GM23248 (cell line): ENCODE results near the gene STK32B. TPM values are rescaled to one million over a fixed set of nuclear protein-coding genes. Genes with fewer than 3 reads are reported as not detected.

Source experiments
- DNase-seq: peaks from one replicate; pipeline ENCODE4 v3.0.0-alpha.2; 2015
- H2AFZ ChIP-seq: fragments of 200-600 bp; sonication (generic); 2 replicates; pipeline ENCODE4 v1.6.1; 2016; ENCODE audit warnings: antibody characterized with exemption
- H3F3A ChIP-seq: fragments of 200-600 bp; sonication (generic); 2 replicates; pipeline ENCODE4 v1.6.1; 2016; ENCODE audit warnings: mild to moderate bottlenecking, antibody characterized with exemption, mixed run types; ENCODE audit not compliant: insufficient read depth
- H3K27ac ChIP-seq: fragments of 200-600 bp; sonication (generic); 2 replicates; pipeline ENCODE4 v1.5.1; 2016; ENCODE audit warnings: mild to moderate bottlenecking
- H3K27me3 ChIP-seq: fragments of 200-600 bp; sonication (generic); replicated peaks from 2 replicates; pipeline ENCODE4 v1.6.1; 2016; ENCODE audit warnings: mild to moderate bottlenecking; ENCODE audit not compliant: insufficient read depth
- H3K36me3 ChIP-seq: fragments of 200-600 bp; sonication (generic); 2 replicates; pipeline ENCODE4 v1.6.1; 2016; ENCODE audit warnings: low read depth, mild to moderate bottlenecking
- H3K4me1 ChIP-seq: fragments of 200-600 bp; sonication (generic); 2 replicates; pipeline ENCODE4 v1.6.1; 2016; ENCODE audit warnings: mild to moderate bottlenecking; ENCODE audit not compliant: insufficient read depth
- H3K4me2 ChIP-seq: fragments of 200-600 bp; sonication (generic); one replicate; pipeline ENCODE4 v1.6.1; 2016; ENCODE audit warnings: mild to moderate bottlenecking; ENCODE audit not compliant: unreplicated experiment
- H3K4me3 ChIP-seq: fragments of 200-600 bp; sonication (generic); 2 replicates; pipeline ENCODE4 v1.5.1; 2016; ENCODE audit warnings: mild to moderate bottlenecking
- H3K79me2 ChIP-seq: fragments of 200-600 bp; sonication (generic); 2 replicates; pipeline ENCODE4 v1.6.1; 2016; ENCODE audit warnings: mild to moderate bottlenecking; ENCODE audit not compliant: insufficient read depth
- H3K9ac ChIP-seq: fragments of 200-600 bp; sonication (generic); 2 replicates; pipeline ENCODE4 v1.6.1; 2016; ENCODE audit warnings: mild to moderate bottlenecking
- H3K9me2 ChIP-seq: fragments of 200-600 bp; sonication (generic); 2 replicates; pipeline ENCODE4 v1.6.1; 2016; ENCODE audit warnings: mixed run types, mild to moderate bottlenecking, moderate library complexity; ENCODE audit not compliant: insufficient read depth
- H3K9me3 ChIP-seq: fragments of 200-600 bp; sonication (generic); one replicate; pipeline ENCODE4 v1.6.1; 2017; ENCODE audit warnings: low read depth
- H4K20me1 ChIP-seq: fragments of 200-600 bp; sonication (generic); 2 replicates; pipeline ENCODE4 v1.6.0; 2016; ENCODE audit not compliant: insufficient read depth
- EZH2 ChIP-seq: fragments of 200-600 bp; sonication (generic); IDR thresholded peaks from 2 replicates; pipeline ENCODE4 v1.6.1; 2018; ENCODE audit warnings: antibody characterized with exemption, mild to moderate bottlenecking; ENCODE audit not compliant: insufficient read depth, poor library complexity, severe bottlenecking
- EZH2phosphoT487 ChIP-seq: fragments of 200-600 bp; sonication (generic); IDR thresholded peaks from 2 replicates; pipeline ENCODE4 v1.6.1; 2018; ENCODE audit warnings: antibody characterized with exemption, moderate library complexity, mild to moderate bottlenecking, low read depth; ENCODE audit not compliant: insufficient read depth
- WGBS, 2 experiments: methylation state at CpG; one replicate each; pipeline ENCODE4 v1.1.6; 2015 to 2017; ENCODE audit warnings: low lambda C conversion rate in 2 of 2, low coverage in 1 of 2; ENCODE audit errors: missing lambda C conversion rate in 2 of 2; 5-methylcytosine and 5-hydroxymethylcytosine counted together
- in situ Hi-C: fragments of 300-500 bp; cut with MboI; formaldehyde crosslinking; loops from 2 replicates; pipeline ENCODE4 v1.15.0; 2020
- polyA plus RNA-seq: library from polyadenylated mRNA; unstranded; fragments of >200 nt; fragmentation: Nextera tagmentation; extraction: Ambion mirVana; gene quantifications from 2 replicates; pipeline ENCODE4 v1.2.1, GENCODE V29; 2016
- total RNA-seq: library from RNA; depleted of rRNA; stranded (reverse); fragments of >200 nt; shearing (Covaris generic); gene quantifications from 2 replicates; pipeline ENCODE4 v1.2.3, GENCODE V29; 2014

Gene STK32B
- total and polyA plus RNA-seq, 2 experiments from 2014 or later = 4.9 to 6.1 TPM

DNA sequence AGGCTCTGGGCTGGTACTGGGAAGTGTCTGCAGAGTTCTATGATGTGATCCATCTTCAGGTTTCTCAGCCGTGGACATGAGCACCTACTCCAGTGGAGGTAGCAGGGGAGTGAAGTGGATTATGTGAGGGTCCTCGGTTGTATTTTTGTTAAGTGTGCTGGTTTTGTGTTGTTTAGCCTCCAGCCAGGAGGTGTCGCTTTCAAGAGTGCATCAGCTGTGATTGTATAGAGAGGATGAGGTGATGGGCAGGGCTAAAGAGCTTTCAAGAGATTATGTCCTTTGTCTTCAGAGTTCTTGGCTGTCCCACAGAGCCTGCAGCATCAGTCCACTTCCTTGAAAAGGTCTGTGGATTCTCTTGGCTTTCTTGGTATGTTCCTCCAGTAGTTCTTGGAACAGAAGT, 256.6 kb downstream of the STK32B start:
- TF ChIP-seq EZH2phosphoT487 (no peak), EZH2 (no peak)
- WGBS, 2 experiments = 52 to 56% methylated on average over 3 of the region's 3 CpGs
- H3K9me2 ChIP-seq = no peaks in the 10 kb centered on the region
- H3K27me3 ChIP-seq = no peaks in the 10 kb centered on the region
- H3K79me2 ChIP-seq = no peaks in the 10 kb centered on the region
- in situ Hi-C loops = no loop called here
- no peak overlapping the region for H3K27ac ChIP-seq
- H4K20me1 ChIP-seq = no peaks in the 10 kb centered on the region
- no peak overlapping the region for H2AFZ ChIP-seq
- no peaks in the 10 kb centered on the region for H3F3A ChIP-seq
- no peak overlapping the region for H3K4me2 ChIP-seq
- no peak overlapping the region for H3K4me3 ChIP-seq
- H3K36me3 ChIP-seq = no peaks in the 10 kb centered on the region
- no peaks in the 10 kb centered on the region for H3K9me3 ChIP-seq
- DNase-seq = no peak
- H3K9ac ChIP-seq = no peak overlapping the region
- H3K4me1 ChIP-seq = no peaks in the 10 kb centered on the region

DNA sequence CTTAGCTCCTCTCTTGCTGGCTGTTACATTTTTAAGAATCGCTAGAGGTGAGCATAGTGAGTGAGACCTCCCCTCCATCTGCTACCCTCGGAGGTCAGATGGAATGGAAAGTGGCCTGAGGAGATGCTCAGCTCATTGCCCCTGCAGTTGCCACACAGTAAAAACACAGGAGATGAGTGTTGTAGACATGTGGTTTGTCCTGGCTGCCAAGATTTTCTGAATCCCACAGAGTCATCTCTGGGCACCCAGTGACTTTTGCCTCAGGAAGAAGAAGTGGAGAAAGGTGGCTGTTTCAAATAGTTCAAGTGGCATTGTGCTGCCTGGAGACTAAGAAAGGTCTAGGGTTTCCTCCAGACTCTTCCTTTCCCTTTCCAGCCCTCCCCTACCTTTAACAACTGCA, 271.0 kb downstream of the STK32B start:
- Histone ChIP-seq H3K27me3 (no peaks in the 10 kb centered on the region), H3K36me3 (no peaks in the 10 kb centered on the region), H4K20me1 (no peaks in the 10 kb centered on the region), H3K79me2 (no peaks in the 10 kb centered on the region), H2AFZ (no peak overlapping the region), H3K9me2 (no peaks in the 10 kb centered on the region), H3K27ac (no peak overlapping the region), H3K9me3 (no peaks in the 10 kb centered on the region), H3K4me3 (no peak overlapping the region), H3K9ac (no peak overlapping the region), H3K4me2 (no peak overlapping the region), H3F3A (no peaks in the 10 kb centered on the region), H3K4me1 (no peaks in the 10 kb centered on the region)
- no peak for TF ChIP-seq EZH2
- in situ Hi-C loops = no loop called here
- 49 to 58% methylated on average over 2 of the region's 2 CpGs for WGBS, 2 experiments
- DNase-seq = peak; percentile 41

DNA sequence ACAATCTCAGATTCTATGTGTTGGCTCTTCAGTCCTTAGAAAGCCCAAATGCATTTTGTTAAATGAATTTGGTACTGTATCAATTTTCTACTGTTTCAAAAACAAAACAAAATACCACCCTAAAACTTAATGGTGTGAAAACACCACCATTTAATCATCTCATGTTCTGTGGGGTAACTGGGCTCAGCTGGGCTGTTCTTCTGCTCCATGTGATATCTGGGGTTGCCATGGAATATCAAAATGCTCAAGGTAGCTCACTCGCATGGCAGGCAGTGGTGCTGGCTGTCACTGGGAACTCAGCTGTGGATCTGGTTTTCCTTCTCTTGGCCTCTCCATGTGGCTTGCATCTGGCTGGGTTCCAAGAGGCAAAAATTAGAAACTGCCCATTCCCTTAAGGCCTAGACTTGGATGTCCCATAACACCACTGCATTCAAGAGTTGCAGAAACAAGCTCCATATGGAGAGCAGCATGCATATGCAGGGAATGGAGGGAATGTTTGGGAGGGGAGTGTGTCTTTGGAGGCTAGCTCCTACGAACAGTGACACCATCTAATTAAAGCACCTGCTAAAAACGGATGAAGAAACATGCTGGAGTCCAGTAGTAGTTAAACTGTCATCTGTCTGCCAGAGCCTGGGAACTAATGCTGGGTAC, 279.2 kb downstream of the STK32B start:
- no peaks in the 10 kb centered on the region for H3K9me3 ChIP-seq
- no peak overlapping the region for H2AFZ ChIP-seq
- no peaks in the 10 kb centered on the region for H3K9me2 ChIP-seq
- no peaks in the 10 kb centered on the region for H3F3A ChIP-seq
- no peak overlapping the region for H3K9ac ChIP-seq
- no peak overlapping the region for H3K4me2 ChIP-seq
- no peaks in the 10 kb centered on the region for H3K79me2 ChIP-seq
- H3K27ac ChIP-seq = no peak overlapping the region
- no peaks in the 10 kb centered on the region for H3K4me1 ChIP-seq
- 42 to 45% methylated on average over 3 of the region's 3 CpGs for WGBS, 2 experiments
- no peaks in the 10 kb centered on the region for H4K20me1 ChIP-seq
- in situ Hi-C loops = no loop called here
- TF ChIP-seq EZH2 (no peak), EZH2phosphoT487 (no peak)
- H3K4me3 ChIP-seq = no peak overlapping the region
- H3K27me3 ChIP-seq = no peaks in the 10 kb centered on the region
- H3K36me3 ChIP-seq = no peaks in the 10 kb centered on the region
- no peak for DNase-seq

- H3K4me2 ChIP-seq = no peak overlapping the region
- H3K9ac ChIP-seq = no peak overlapping the region
- no peaks in the 10 kb centered on the region for H3K79me2 ChIP-seq
- DNase-seq = peak; percentile 48
- in situ Hi-C loops = no loop called here
- no peak overlapping the region for H3K4me3 ChIP-seq
- H3K4me1 ChIP-seq = no peaks in the 10 kb centered on the region
- no peaks in the 10 kb centered on the region for H3K36me3 ChIP-seq
- no peaks in the 10 kb centered on the region for H3K9me2 ChIP-seq
- H2AFZ ChIP-seq = no peak overlapping the region
- no peaks in the 10 kb centered on the region for H3K27me3 ChIP-seq
- no peaks in the 10 kb centered on the region; the same call in 1 of the 2 replicates for H3F3A ChIP-seq
- H3K9me3 ChIP-seq = no peaks in the 10 kb centered on the region
- H3K27ac ChIP-seq = peak overlapping the region; percentile 24; the same call in 1 of the 2 replicates
- TF ChIP-seq EZH2 (no peak), EZH2phosphoT487 (no peak)
- no peaks in the 10 kb centered on the region for H4K20me1 ChIP-seq
- 7 to 10% methylated on average over 2 of the region's 2 CpGs for WGBS, 2 experiments
These were observed 286.5 kb downstream of the STK32B start for GRCh38 chr4:5337731-5338130.

GRCh38 chr4:5338531-5338930, 287.3 kb downstream of the STK32B start:
- Histone ChIP-seq H3K27me3 (no peaks in the 10 kb centered on the region), H3K9ac (no peak overlapping the region), H3K9me3 (no peaks in the 10 kb centered on the region), H3K9me2 (no peaks in the 10 kb centered on the region), H3K36me3 (no peaks in the 10 kb centered on the region), H3K4me3 (no peak overlapping the region), H2AFZ (no peak overlapping the region), H4K20me1 (no peaks in the 10 kb centered on the region), H3F3A (no peaks in the 10 kb centered on the region; the same call in 1 of the 2 replicates), H3K4me2 (peak overlapping the region; percentile 4), H3K79me2 (no peaks in the 10 kb centered on the region), H3K4me1 (no peaks in the 10 kb centered on the region), H3K27ac (peak overlapping the region; percentile 24; the same call in 1 of the 2 replicates)
- WGBS, 2 experiments = 4% methylated on average over 1 of the region's 1 CpG
- DNase-seq = peak; percentile 58
- TF ChIP-seq EZH2phosphoT487 = no peak
- no peak for TF ChIP-seq EZH2
- in situ Hi-C loops = no loop called here
